Measurements from ENCODE around the gene IQUB. TPM values are rescaled to one million over a fixed set of nuclear protein-coding genes. Genes with fewer than 3 reads are reported as not detected.

The IQUB gene
- total and polyA plus RNA-seq, 2 donors (not counting 3 experiments of a cell fraction or from before 2014, with no cell fraction given): 0.01 TPM; not detected in 1

GRCh38 chr7:123557016-123557397, 22.6 kb upstream of the IQUB start:
- H3K27ac ChIP-seq (ENCODE audit: insufficient read depth, low read depth, low read length): peak overlapping the region; percentile 75
- H3K9ac ChIP-seq (replicated peaks; ENCODE audit: extremely low read depth, insufficient read depth, low read length): peak overlapping the region; percentile 95
- H3K9me3 ChIP-seq (replicated peaks; ENCODE audit: control insufficient read depth, insufficient read depth, low read length): no peaks in the 10 kb centered on the region
- H3K27me3 ChIP-seq (ENCODE audit: control insufficient read depth in 2 of 2, insufficient read depth in 2 of 2, low read length in 2 of 2): no peaks in the 10 kb centered on the region
- H4K20me1 ChIP-seq (replicated peaks; ENCODE audit: control insufficient read depth, extremely low read depth, insufficient read depth, low read length): no peaks in the 10 kb centered on the region
- peaks cover 6% of the 10 kb centered on the region for H3K4me1 ChIP-seq (ENCODE audit: control insufficient read depth, extremely low read depth, insufficient read depth, low read length)
- H3K79me2 ChIP-seq (ENCODE audit: control insufficient read depth, insufficient read depth, low read length): peaks cover 21% of the 10 kb centered on the region
- peak overlapping the region; percentile 63 to 98 (median 88) for H3K4me3 ChIP-seq (replicated peaks in 1 of 3; ENCODE audit: insufficient read depth in 1 of 3, low read depth in 1 of 3, low read length in 3 of 3)
- H3K4me2 ChIP-seq (ENCODE audit: insufficient read depth, low read length): peak overlapping the region; percentile 93
- intact Hi-C loops (cut with micrococcal nuclease): loop anchor here (1.0 to 5.0 kb wide), 4 partner anchors 19 to 190 kb away; partner anchors contain the start of genes IQUB and WASL
- no peaks in the 10 kb centered on the region for H3K9me1 ChIP-seq (replicated peaks; ENCODE audit: control insufficient read depth, extremely low read depth, insufficient read depth, low read length)
- dilution Hi-C loops (cut with MboI; ENCODE audit: extremely low pct_ligation_motif_present, low sequenced_read_pairs): no loop called here
- DNase-seq (ENCODE audit: low read depth, low spot score) (no peak), FAIRE-seq (no peak)
- H3K36me3 ChIP-seq (ENCODE audit: control insufficient read depth in 2 of 2, extremely low read depth in 1 of 2, insufficient read depth in 2 of 2, low read length in 2 of 2): no peaks in the 10 kb centered on the region
- POLR2A ChIA-PET: interaction anchor here (1.3 to 1.6 kb wide), 2 partner anchors 23 to 63 kb away, joined by 4 to 16 read pairs; partner anchors contain the start of gene IQUB
- CTCF ChIA-PET: interaction anchor here (1.0 to 2.0 kb wide), 10 partner anchors 12 to 544 kb away, joined by 3 to 20 read pairs (median 4); no protein-coding TSS in a partner anchor
- TSS peak; percentile 36 for BruUV-seq (replicated peaks)
- peak overlapping the region; percentile 73 for H2AFZ ChIP-seq (ENCODE audit: low read depth, low read length)
- TF ChIP-seq JUN (IDR thresholded peaks at IDR 0.05; ENCODE audit: borderline replicate concordance, insufficient read depth, insufficient read length, low read depth): no peak
- TF ChIP-seq EZH2 (IDR thresholded peaks at IDR 0.05; ENCODE audit: borderline replicate concordance, low read depth, low read length, severe bottlenecking): no peak

- no TSS peak for BruUV-seq (replicated peaks)
- H3K36me3 ChIP-seq (ENCODE audit: control insufficient read depth in 2 of 2, extremely low read depth in 1 of 2, insufficient read depth in 2 of 2, low read length in 2 of 2): no peaks in the 10 kb centered on the region
- H3K9ac ChIP-seq (replicated peaks; ENCODE audit: extremely low read depth, insufficient read depth, low read length): no peak overlapping the region
- CTCF ChIA-PET: no interaction called here
- intact Hi-C loops (cut with micrococcal nuclease): loop anchor here (5.0 kb wide), 1 partner anchor 192 kb away; the partner anchor contains the start of gene WASL
- POLR2A ChIA-PET: no interaction called here
- H4K20me1 ChIP-seq (replicated peaks; ENCODE audit: control insufficient read depth, extremely low read depth, insufficient read depth, low read length): no peaks in the 10 kb centered on the region
- H3K79me2 ChIP-seq (ENCODE audit: control insufficient read depth, insufficient read depth, low read length): peaks cover 23% of the 10 kb centered on the region
- H3K9me3 ChIP-seq (replicated peaks; ENCODE audit: control insufficient read depth, insufficient read depth, low read length): no peaks in the 10 kb centered on the region
- no peaks in the 10 kb centered on the region for H3K9me1 ChIP-seq (replicated peaks; ENCODE audit: control insufficient read depth, extremely low read depth, insufficient read depth, low read length)
- TF ChIP-seq MAX (IDR thresholded peaks at IDR 0.05; ENCODE audit: insufficient read depth, insufficient read length) (no peak), CTCF (IDR thresholded peaks at IDR 0.05; ENCODE audit: extremely low read depth in 1 of 2, insufficient read depth in 1 of 2, low read depth in 1 of 2, low read length in 2 of 2) (no peak), JUN (IDR thresholded peaks at IDR 0.05; ENCODE audit: borderline replicate concordance, insufficient read depth, insufficient read length, low read depth) (no peak), FOS (IDR thresholded peaks at IDR 0.05; ENCODE audit: borderline replicate concordance, insufficient read depth, low read length) (no peak), POLR2AphosphoS5 (IDR thresholded peaks at IDR 0.05; ENCODE audit: insufficient read depth, low read depth, low read length) (no peak), POLR2A (IDR thresholded peaks at IDR 0.05; ENCODE audit: low read depth, low read length) (no peak), GATA2 (IDR thresholded peaks at IDR 0.05; ENCODE audit: insufficient read depth, insufficient read length, low read depth, low read length) (no peak)
- no peak overlapping the region for H3K4me2 ChIP-seq (ENCODE audit: insufficient read depth, low read length)
- no peaks in the 10 kb centered on the region for H3K27me3 ChIP-seq (ENCODE audit: control insufficient read depth in 2 of 2, insufficient read depth in 2 of 2, low read length in 2 of 2)
- no peak overlapping the region for H3K27ac ChIP-seq (ENCODE audit: insufficient read depth, low read depth, low read length)
- FAIRE-seq (no peak), DNase-seq (ENCODE audit: low read depth, low spot score) (no peak)
- dilution Hi-C loops (cut with MboI; ENCODE audit: extremely low pct_ligation_motif_present, low sequenced_read_pairs): no loop called here
- no peak overlapping the region for H2AFZ ChIP-seq (ENCODE audit: low read depth, low read length)
- peaks cover 6% of the 10 kb centered on the region for H3K4me1 ChIP-seq (ENCODE audit: control insufficient read depth, extremely low read depth, insufficient read depth, low read length)
- H3K4me3 ChIP-seq (replicated peaks in 1 of 3; ENCODE audit: insufficient read depth in 1 of 3, low read depth in 1 of 3, low read length in 3 of 3): no peak overlapping the region
Measured at GRCh38 chr7:123555484-123555883, 21.1 kb upstream of the IQUB start.

Data from endothelial cell of umbilical vein (primary cell).